ENCODE data around the gene LRRC4B. TPM values are rescaled to one million over a fixed set of nuclear protein-coding genes. Genes with fewer than 3 reads are reported as not detected.

The LRRC4B gene
- total RNA-seq, 4 donors from 2014 or later, result 0.18 to 1.5 (median 0.44) TPM

DNA sequence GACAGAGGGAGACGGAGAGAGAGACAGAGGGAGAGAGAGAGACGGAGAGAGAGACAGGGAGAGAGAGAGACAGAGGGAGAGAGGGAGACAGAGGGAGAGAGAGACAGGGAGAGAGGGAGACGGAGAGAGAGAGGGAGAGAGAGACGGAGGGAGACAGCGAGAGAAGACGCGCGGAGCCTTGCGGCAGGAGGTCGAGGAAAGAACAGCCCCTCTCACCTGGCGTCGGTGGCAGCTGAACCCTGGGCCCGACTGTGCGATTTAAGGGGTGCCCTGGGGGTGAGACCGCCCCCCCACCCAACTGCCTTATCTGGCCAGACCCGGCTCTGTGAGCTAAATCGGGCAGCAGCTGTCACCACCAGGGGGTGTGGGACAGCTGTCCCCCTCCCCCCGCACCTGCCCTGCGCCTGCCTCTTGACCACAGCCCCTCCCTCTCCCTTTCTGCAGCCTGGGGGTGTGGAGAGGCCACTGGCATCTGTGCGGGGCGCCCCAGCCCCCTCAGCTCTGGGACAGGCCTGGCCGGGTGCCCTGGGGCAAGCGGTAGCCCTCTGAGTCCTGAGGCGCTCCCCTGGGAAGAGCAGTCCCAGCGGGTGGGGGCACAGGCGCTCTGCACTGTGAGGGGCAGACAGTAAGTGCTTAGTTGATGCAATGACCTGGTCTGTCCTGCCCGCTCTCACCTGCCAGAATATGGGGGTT, 68.0 kb downstream of the LRRC4B start:
- H3K36me3 ChIP-seq, result no peaks in the 10 kb centered on the region
- H3K4me1 ChIP-seq, result no peaks in the 10 kb centered on the region
- H3K27ac ChIP-seq, result no peak overlapping the region
- DNase-seq, result no peak
- intact Hi-C loops (cut with DNase I), result no loop called here
- H3K4me3 ChIP-seq, result no peak overlapping the region
- TF ChIP-seq, protein P1, sequence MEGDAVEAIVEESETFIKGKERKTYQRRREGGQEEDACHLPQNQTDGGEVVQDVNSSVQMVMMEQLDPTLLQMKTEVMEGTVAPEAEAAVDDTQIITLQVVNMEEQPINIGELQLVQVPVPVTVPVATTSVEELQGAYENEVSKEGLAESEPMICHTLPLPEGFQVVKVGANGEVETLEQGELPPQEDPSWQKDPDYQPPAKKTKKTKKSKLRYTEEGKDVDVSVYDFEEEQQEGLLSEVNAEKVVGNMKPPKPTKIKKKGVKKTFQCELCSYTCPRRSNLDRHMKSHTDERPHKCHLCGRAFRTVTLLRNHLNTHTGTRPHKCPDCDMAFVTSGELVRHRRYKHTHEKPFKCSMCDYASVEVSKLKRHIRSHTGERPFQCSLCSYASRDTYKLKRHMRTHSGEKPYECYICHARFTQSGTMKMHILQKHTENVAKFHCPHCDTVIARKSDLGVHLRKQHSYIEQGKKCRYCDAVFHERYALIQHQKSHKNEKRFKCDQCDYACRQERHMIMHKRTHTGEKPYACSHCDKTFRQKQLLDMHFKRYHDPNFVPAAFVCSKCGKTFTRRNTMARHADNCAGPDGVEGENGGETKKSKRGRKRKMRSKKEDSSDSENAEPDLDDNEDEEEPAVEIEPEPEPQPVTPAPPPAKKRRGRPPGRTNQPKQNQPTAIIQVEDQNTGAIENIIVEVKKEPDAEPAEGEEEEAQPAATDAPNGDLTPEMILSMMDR (IDR thresholded peaks at IDR 0.05), result no peak
- no peak for TF ChIP-seq POLR2A (IDR thresholded peaks at IDR 0.05)
- H3K9me3 ChIP-seq, result no peaks in the 10 kb centered on the region
- H3K27me3 ChIP-seq, result no peaks in the 10 kb centered on the region
- 51 to 57% methylated on average over 15 to 17 of the region's 27 CpGs for WGBS, 2 donors

GRCh38 chr19:50498219-50499056, 69.8 kb downstream of the LRRC4B start:
- H3K36me3 ChIP-seq, result no peaks in the 10 kb centered on the region
- intact Hi-C loops (cut with DNase I), result no loop called here
- H3K27ac ChIP-seq, result no peak overlapping the region
- H3K4me1 ChIP-seq, result no peaks in the 10 kb centered on the region
- TF ChIP-seq, protein P1 (IDR thresholded peaks at IDR 0.05), result no peak
- TF ChIP-seq POLR2A (IDR thresholded peaks at IDR 0.05), result no peak
- 83 to 84% methylated on average over 11 of the region's 11 CpGs for WGBS, 2 donors
- no peak for DNase-seq
- no peaks in the 10 kb centered on the region for H3K9me3 ChIP-seq
- no peaks in the 10 kb centered on the region for H3K27me3 ChIP-seq
- H3K4me3 ChIP-seq, result no peak overlapping the region

- intact Hi-C loops (cut with DNase I), result no loop called here
- 80 to 91% methylated on average over 6 to 7 of the region's 8 CpGs for WGBS, 2 donors
- Histone ChIP-seq H3K4me3 (no peak overlapping the region), H3K9me3 (no peaks in the 10 kb centered on the region), H3K36me3 (no peaks in the 10 kb centered on the region), H3K4me1 (peaks cover 0 to 3% (median 0%) of the 10 kb centered on the region in 3 donors), H3K27ac (no peak overlapping the region), H3K27me3 (no peaks in the 10 kb centered on the region)
- no peak for DNase-seq
- no peak for TF ChIP-seq POLR2A (IDR thresholded peaks at IDR 0.05)
- TF ChIP-seq, protein P1 (IDR thresholded peaks at IDR 0.05), result no peak
Measured at GRCh38 chr19:50497022-50497405, 71.2 kb downstream of the LRRC4B start.

DNA sequence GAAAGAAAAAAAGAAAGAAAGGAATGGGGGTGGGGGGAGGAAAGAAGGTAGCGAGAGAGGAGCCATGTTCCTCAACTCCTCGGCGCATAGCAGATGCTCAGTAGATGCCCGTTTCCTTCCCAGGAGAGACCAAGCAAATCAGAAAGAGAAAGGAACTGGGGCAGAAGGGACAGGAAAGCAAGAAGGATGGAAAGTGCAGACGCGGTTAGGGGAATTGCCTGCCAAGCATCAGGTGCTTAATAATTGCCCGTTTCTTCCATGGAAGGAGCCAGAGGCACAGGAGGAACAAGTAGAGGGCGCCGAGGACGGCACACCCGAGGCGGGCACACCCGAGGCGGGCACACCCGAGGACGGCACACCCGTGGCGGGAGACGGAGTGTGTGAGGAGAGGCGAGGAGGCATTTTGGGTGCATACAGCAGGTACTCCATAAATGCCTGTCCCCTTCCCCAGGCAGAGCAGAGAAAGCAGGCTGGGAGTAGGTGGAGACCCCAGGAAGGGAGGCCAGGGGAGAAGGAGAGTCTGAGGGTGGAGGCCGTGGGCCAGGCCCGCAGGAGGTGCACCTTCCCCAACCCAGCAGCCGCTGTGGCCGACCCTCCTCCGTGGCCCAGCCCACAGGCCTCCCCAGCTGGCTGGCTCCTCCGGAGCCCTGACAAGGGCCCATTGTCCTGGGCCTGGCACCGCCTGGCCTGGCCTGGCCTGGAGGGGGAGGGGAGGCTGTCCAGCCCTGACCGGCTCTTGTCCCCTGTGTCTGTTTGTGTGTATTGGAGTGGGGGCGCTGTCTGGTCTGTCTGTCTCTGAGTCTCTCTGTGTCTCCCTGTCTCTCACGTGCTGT, 71.8 kb downstream of the LRRC4B start:
- no peak for TF ChIP-seq POLR2A (IDR thresholded peaks at IDR 0.05)
- TF ChIP-seq, protein P1 (IDR thresholded peaks at IDR 0.05), result no peak
- Histone ChIP-seq H3K4me1 (peaks cover 0 to 3% (median 0%) of the 10 kb centered on the region in 3 donors), H3K36me3 (no peaks in the 10 kb centered on the region), H3K27me3 (no peaks in the 10 kb centered on the region), H3K9me3 (no peaks in the 10 kb centered on the region), H3K4me3 (no peak overlapping the region), H3K27ac (no peak overlapping the region)
- WGBS, 2 donors, result 71 to 72% methylated on average over 25 to 26 of the region's 30 CpGs
- no peak for DNase-seq
- intact Hi-C loops (cut with DNase I), result no loop called here
